T-helper 1 cell (primary cell): ENCODE results near the gene PLA2G4B.

Experiments used
- DNase-seq, 5 donors: peaks; one replicate each; pipeline ENCODE4 v3.0.0-alpha.2; 2012 to 2020

The PLA2G4B gene

GRCh38 chr15:41872166-41872747 lies 33.6 kb downstream of the PLA2G4B start:
- no peak for DNase-seq

DNA sequence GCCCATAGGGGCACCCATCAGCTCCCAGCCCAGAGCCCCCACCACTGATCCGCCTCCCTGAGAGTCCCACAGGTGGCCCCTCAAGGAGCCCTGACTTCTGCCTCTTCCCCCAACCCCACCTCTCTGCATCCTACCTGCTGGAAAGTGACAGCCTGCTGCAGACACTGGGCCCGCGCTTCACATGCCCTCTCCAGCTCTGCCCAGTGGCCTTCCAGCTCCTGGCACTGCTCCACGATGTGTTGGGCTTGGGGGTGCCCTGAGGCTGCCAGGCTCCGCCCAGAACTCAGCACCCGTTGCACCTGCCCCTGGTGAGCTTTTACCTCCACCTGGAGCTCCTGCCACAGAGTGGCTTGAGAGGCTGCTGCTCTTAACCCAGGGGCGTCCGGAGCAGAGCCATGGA lies 35.1 kb downstream of the PLA2G4B start:
- DNase-seq: no peak

- no peak for DNase-seq
These were observed 36.1 kb downstream of the PLA2G4B start for GRCh38 chr15:41874736-41875135.

- DNase-seq: no peak
These were observed 37.4 kb downstream of the PLA2G4B start for GRCh38 chr15:41876007-41876406.

GRCh38 chr15:41876689-41877088 lies 38.0 kb downstream of the PLA2G4B start:
- no peak for DNase-seq

DNA sequence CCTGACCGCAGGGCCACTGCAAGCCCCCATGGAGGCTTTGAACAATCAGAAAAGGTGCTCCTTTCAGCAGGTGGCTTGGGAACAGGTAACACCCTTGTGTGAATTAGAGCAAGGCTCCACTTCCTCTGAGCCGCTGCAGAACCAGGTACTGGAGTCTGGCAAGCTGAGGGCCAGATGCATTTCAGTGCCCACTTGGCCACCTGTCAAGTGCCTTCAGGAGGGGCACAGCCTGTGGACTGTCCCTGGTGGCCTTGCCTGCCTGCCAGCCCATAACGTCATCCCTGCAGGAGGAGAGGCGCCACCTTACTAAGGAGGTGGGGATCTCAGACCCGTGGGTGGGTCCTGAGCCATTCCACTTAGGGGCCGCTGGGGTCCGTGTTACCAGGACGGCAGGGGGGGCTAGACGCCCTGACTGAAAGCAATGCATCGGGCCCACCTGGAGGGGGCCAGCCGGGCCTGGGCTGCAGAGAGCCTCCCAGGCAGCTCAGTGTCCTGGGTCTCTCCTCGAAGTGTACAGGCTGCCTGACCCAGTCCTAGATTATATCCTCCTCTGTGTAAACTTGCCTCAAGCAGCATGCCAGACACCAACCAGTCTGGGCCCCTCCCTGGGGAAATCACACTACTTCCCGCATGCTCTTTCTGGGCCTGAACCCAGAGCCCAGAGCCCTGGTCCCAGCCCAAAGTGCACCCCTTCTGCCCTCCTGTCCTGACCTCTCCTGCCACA lies 39.1 kb downstream of the PLA2G4B start:
- no peak for DNase-seq

GRCh38 chr15:41878355-41878699 lies 39.7 kb downstream of the PLA2G4B start:
- no peak for DNase-seq

DNA sequence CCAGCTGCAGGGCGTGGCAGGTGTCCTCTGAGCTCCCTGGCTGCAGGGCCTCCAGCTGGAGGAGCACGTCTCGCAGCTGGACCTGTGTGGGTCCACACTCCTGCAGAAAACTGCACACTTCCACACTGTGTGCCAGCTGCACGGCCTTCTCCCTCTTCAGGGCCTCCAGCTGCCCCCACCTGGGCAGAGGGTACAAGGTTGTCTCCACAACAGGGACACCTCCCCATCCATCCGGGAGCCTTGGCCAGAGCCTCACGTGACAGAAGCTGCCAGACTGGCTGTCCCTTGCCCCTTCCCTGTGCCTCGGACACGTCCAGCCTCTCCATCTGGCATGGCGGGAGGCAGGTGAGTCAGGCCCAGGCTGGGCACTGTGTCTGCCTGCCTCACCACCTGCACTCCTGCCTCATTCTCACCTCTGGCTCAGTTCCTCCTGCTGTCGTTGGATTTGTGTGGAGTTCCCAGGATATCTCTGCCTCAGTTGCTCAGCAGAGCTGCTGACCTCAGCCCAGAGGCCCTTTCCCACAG lies 40.7 kb downstream of the PLA2G4B start:
- DNase-seq: no peak

DNA sequence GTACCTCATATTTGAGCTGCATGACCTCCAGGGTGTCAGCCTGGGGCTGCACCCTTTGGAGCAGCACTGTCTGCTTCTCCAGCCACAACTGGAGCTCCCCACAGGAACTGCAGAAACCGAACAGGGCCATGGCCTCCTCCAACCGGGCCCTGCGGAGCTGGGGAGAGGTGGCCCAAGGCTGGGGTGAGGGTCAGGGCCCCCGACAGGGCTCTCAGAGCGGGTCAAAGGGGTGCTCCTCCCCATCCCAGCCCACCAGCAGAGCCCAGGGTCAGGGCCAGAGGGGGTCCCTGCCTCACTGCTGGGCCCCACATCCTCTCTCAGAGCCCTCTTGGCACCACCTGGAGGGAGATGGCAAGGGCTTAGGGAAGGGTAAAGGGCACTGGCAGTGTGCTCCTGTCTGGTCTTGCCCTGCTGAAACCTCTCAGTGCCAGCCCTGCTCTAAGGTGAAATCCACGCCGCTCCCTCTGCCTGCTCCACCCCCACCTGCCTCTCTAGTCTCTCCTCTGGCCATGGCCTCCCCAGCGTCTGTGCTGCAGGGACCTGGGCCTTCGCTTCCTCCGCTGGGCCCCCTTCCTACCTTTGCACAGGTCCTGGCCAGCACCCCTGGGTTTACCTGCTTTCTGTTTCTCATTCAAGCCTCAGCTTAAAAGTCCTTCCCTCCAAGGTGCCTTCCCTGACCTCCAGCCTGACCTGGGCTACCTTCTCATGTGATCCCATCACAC lies 41.7 kb downstream of the PLA2G4B start:
- no peak for DNase-seq

- DNase-seq: no peak
These were observed 42.4 kb downstream of the PLA2G4B start for GRCh38 chr15:41881086-41881485.

- no peak for DNase-seq
These were observed 42.9 kb downstream of the PLA2G4B start for GRCh38 chr15:41881550-41881919.

- no peak for DNase-seq
These were observed 43.5 kb downstream of the PLA2G4B start for GRCh38 chr15:41881920-41882688.

DNA sequence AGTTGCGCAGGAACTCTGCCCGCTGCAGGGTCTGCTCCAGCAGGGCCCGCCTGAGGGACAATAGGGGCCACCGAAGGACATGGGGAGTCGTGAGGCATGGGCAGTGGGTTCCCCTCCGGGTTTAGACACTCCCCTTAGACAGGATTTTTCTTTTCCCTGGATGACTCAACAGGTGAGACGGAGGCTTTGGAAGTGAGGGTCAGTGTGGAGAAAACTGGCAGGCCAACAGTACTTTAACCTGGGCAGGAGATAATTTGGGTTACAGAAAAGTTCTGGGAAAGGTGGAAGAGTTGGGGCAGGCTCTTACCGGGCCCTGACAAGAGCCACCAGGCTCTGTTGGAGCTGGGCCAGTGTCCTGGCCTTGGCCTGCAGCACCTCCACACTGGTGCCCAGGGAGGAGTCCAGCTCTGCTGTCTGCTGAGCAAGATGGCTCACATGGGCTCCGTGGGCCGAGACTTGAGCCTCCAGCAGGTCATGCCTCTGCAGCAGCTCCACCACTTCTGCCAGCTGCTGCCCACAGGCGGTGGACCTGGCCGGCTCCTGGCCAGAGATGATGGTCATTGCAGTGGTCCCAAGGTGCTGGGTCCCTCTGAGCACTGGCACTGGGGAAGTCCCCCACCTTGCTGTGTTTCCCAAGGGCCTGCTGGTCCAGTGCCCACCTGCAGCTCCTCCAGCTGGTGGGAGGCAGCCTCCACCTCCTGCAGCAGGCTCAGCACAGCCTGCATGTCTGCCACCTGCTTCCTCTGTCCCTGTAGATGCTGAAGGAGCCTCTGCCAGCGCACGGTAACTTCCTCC lies 44.2 kb downstream of the PLA2G4B start:
- DNase-seq: no peak

DNA sequence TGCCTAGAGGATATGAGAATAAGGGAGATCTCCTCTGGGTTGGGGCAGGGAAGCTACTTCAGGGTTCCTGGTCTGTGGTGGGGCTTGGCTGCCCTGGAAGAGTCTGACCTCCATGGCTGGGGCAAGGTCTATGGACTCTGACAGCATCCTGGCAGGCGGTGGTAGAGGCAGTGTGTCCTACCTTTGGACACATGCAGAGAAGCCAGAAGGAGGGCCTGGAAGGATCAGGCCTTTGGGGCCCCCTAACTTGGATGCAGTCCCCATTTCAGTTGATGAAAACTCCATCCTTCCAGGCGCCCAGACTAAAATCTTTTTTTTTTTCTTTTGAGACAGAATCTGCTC lies 44.8 kb downstream of the PLA2G4B start:
- DNase-seq: no peak

DNA sequence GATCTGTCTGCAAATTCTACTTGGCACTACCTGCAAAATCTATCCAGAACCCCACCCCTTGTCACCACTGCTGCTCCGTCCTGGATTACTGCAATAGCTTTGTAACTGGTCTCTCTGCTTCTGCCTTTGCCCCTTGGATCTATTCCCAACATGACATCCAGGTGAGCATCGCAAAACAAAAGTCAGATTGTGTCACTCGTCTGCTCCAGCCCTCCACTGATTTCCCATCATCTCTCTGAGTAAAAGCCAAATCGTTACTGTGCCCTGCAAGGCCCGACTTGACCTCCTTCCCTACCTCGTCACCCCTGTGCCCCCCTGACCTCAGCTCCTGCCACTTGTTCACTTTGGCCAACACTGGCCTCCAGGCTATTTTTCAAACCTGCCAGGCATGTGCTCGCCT lies 45.8 kb downstream of the PLA2G4B start:
- no peak for DNase-seq

- no peak for DNase-seq
These were observed 46.7 kb downstream of the PLA2G4B start for GRCh38 chr15:41885321-41885720.

DNA sequence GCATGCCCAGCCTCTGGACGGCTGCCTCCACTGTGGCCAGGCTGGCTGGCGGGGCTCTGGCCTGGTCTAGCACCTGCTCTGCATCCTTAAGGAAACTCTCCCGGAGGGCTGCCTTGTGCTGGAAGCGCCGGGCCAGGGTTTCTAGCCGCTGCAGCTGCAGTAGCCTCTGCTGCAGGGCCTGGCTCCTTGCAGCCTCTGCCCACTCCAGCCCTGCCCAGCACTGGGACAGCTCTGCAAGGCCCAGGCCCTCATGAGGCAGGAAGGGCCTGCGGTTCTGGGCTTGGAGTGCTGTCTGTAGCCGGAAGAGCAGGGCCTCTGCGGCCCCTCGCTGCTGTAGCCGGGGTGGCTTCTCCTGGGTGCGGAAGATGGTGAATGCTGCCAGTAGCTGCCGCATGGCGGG lies 47.2 kb downstream of the PLA2G4B start:
- no peak for DNase-seq

GRCh38 chr15:41886741-41887140 lies 48.1 kb downstream of the PLA2G4B start:
- no peak for DNase-seq

DNA sequence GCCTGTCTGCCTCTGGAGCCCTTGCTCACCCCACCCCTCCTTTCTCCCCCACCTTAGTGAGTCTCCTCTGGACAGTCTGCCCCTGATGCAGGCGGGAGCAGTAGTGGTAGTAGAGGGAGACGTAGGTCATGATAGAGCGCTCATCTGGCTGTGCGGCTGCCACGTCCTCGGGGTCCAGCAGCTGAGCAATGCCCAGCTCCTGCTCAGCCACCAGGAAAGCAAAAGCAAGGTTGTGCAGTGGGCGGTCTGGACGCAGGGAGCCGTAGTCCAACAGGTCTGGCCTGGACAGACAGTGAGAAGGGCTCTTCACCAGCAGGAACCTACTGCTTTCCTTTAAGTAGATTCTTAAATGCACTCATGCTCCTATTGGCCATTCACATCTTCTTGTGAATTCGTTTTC lies 48.5 kb downstream of the PLA2G4B start:
- DNase-seq: no peak

DNA sequence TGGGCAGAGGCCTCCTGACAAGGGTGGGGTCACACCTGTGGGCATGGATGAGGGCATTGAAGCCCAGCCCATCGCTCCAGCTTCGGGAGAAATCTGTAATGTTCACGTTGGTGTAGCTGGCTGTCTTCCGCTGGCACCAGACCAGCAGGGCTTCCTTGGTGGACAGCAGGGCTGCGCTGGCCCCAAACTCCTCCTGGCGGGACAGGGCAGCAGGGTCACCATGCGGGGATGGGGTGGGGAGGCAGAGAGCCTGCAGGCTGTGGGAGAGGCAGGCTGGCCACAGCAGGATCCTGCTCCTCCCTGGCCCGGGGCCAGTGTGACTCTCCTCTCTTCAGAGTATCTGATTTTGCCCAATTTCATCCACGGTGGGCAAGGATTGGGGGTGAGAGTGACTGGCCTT lies 49.2 kb downstream of the PLA2G4B start:
- no peak for DNase-seq

DNA sequence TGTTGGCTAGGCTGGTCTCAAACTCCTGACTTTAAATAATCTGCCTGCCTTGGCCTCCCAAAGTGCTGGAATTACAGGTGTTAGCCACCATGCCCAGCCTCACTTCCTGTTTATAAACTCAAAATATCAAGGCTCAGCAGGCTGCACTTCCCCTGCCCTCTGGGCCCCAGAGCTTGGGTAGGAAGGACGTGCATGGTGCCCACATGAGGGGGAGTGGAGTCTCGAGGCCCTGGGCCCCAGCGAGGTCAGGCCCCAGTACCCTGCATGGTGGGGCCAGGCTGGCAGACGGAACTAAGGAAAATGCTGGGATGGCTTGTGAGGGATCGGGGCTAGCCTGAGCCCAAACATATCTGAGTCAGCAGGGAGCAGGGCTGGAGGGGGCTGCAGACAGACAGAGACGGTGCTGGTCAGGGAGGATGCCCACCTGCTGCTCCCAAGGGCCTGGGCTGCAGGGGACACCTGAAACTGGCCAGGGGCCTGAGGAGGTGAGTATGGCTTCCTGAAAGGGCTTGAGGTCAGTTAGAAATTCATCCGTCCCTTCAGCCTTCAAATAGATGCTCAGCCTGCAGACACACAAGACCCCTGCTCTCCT lies 50.1 kb downstream of the PLA2G4B start:
- DNase-seq: peak in 1 of 5 donors; percentile 50

DNA sequence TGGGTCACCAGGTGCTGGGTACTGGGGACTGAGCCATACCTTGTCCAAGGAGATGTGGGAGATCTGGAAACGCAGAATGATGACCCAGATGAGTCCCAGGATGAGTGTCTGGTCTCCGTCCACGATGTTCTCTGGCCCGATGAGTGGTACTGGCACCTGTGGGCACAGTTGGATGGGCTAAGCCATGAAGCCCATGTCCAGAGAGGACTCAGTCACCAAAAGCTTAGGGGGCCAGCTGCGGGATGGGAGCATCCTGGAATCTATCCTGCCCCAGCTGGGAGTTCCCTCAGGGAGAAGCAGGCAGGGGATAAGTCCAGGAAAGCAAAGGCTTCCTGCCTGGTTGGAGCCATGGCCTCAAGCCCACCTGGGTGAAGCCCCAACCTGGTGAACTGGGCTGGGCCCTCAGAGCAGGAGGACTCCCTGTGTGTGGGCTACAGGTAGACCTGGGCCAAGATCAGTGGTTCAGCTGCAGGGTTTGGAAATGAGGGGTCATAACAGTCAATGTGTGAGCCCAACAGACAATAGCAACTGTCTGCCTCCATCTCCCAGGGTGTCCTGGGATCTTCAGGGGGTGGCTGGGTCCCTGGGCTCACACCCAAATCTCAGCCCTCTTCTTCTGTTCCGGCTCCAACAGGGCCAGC lies 51.5 kb downstream of the PLA2G4B start:
- no peak for DNase-seq
